HepG2 (cell line): Measurements from ENCODE around the gene PPARA. TPM values are rescaled to one million over a fixed set of nuclear protein-coding genes. Genes with fewer than 3 reads are reported as not detected.

Source experiments
- ATAC-seq: fragments of 200-7000 bp; cut with Tn5 transposase; 3 replicates; pipeline ENCODE4 v1.9.1; 2020; ENCODE audit warnings: mild to moderate bottlenecking, moderate library complexity
- BruUV-seq: library from RNA; stranded (reverse); fragments of 400-500 nt; replicated peaks from 2 replicates; lab custom pipeline; 2021; lab: Mats Ljungman, UMichigan
- CTCF ChIA-PET: fragments of 300-600 bp; formaldehyde crosslinking; extraction: SDS; loops from one replicate; lab custom pipeline; 2021; ENCODE audit warnings: low total read pairs, inconsistent platforms, low intra/inter-chr PET ratio; lab: Yijun Ruan, JAX
- POLR2A ChIA-PET: fragments of 350-600 bp; sonication (Branson Sonifier 250); formaldehyde crosslinking; loops from one replicate; lab custom pipeline; 2020; ENCODE audit warnings: antibody characterized with exemption, inconsistent platforms; lab: Yijun Ruan, JAX
- DNase-seq: peaks from one replicate; pipeline ENCODE4 v3.0.0-alpha.2; 2015; ENCODE audit warnings: low spot score
- FAIRE-seq: peaks from 3 replicates; lab custom pipeline; 2011; peaks lifted over from hg19 to GRCh38; lab: Jason Lieb, UNC
- H2AFZ ChIP-seq: one replicate; pipeline ENCODE4 v1.6.1; 2011; ENCODE audit warnings: low read length, inconsistent platforms
- H3K27ac ChIP-seq: fragments of 300-600 bp; 3 replicates; pipeline ENCODE4 v1.8.0; 2011; ENCODE audit warnings: mixed run types, mild to moderate bottlenecking, mixed read lengths, low read length, inconsistent platforms; ENCODE audit not compliant: insufficient read depth; ENCODE audit errors: extremely low read length
- H3K27me3 ChIP-seq, 2 experiments: fragments of 200-600 bp in 1 of 2; 2 replicates in 1 of 2; 3 replicates in 1 of 2; pipeline versions ENCODE4 v1.6.0 to v1.8.0; 2011; ENCODE audit warnings: low read length in 2 of 2, mild to moderate bottlenecking in 2 of 2, moderate library complexity in 2 of 2, inconsistent platforms in 1 of 2; ENCODE audit not compliant: insufficient read depth in 2 of 2, control insufficient read depth in 1 of 2
- H3K36me3 ChIP-seq, 2 experiments: fragments of 200-600 bp in 1 of 2; replicated peaks in 1 of 2; 2 replicates in 1 of 2; 3 replicates in 1 of 2; pipeline versions ENCODE4 v1.5.1 to v1.8.0; 2011; ENCODE audit warnings: low read length in 2 of 2, inconsistent platforms in 1 of 2; ENCODE audit not compliant: insufficient read depth in 2 of 2, control insufficient read depth in 1 of 2
- H3K4me1 ChIP-seq: 2 replicates; pipeline ENCODE4 v1.5.1; 2012; ENCODE audit warnings: low read length, inconsistent platforms; ENCODE audit not compliant: insufficient read depth
- H3K4me2 ChIP-seq: 2 replicates; pipeline ENCODE4 v1.6.0; 2011; ENCODE audit warnings: low read depth, low read length, inconsistent platforms
- H3K4me3 ChIP-seq, 3 experiments: fragments of 200-600 bp in 1 of 3; sonication (generic), shearing (Covaris generic) in 1 of 3; replicated peaks in 1 of 3; 2 replicates each; pipeline ENCODE4 v1.5.1; 2011 to 2016; ENCODE audit warnings: low read length in 3 of 3, inconsistent platforms in 2 of 3, low read depth in 2 of 3, mild to moderate bottlenecking in 2 of 3, control low read depth in 1 of 3, mixed read lengths in 1 of 3; ENCODE audit not compliant: insufficient read depth in 1 of 3
- H3K79me2 ChIP-seq: one replicate; pipeline ENCODE4 v1.6.1; 2011; ENCODE audit warnings: low read length, inconsistent platforms; ENCODE audit not compliant: insufficient read depth
- H3K9ac ChIP-seq: 2 replicates; pipeline ENCODE4 v1.6.0; 2011; ENCODE audit warnings: mild to moderate bottlenecking, low read depth, low read length, inconsistent platforms; ENCODE audit not compliant: insufficient read depth
- H3K9me3 ChIP-seq: 2 replicates; pipeline ENCODE4 v1.5.1; 2012; ENCODE audit warnings: mild to moderate bottlenecking, low read length
- H4K20me1 ChIP-seq: 2 replicates; pipeline ENCODE4 v1.6.0; 2011; ENCODE audit warnings: inconsistent platforms, mild to moderate bottlenecking, low read length, moderate library complexity; ENCODE audit not compliant: insufficient read depth
- CHD4 ChIP-seq: fragments of 200-600 bp; sonication (generic); IDR thresholded peaks from 2 replicates; pipeline ENCODE4 v1.7.0; 2017; ENCODE audit warnings: mild to moderate bottlenecking, low read length, borderline replicate concordance
- NBN ChIP-seq: fragments of 450-650 bp; conservative IDR thresholded peaks from 2 replicates; pipeline ENCODE4 v1.6.1; 2017
- RELA ChIP-seq: sonication (generic); formaldehyde crosslinking; IDR thresholded peaks from 2 replicates; pipeline ENCODE4 v1.4.0; 2020; ENCODE audit warnings: missing genetic modification reagents
- SAP130 ChIP-seq: IDR thresholded peaks from 2 replicates; pipeline ENCODE4 v1.6.1; 2016; ENCODE audit warnings: low read depth
- TBX3 ChIP-seq: fragments of 450-650 bp; IDR thresholded peaks from 2 replicates; pipeline ENCODE4 v1.6.1; 2017; ENCODE audit warnings: antibody characterized with exemption, mild to moderate bottlenecking, inconsistent platforms, borderline replicate concordance
- ZNF564 ChIP-seq: sonication (generic); formaldehyde crosslinking; IDR thresholded peaks from 2 replicates; pipeline ENCODE4 v1.8.1; 2023; ENCODE audit warnings: mild to moderate bottlenecking, missing genetic modification reagents
- ZNF572 ChIP-seq: sonication (generic); formaldehyde crosslinking; IDR thresholded peaks from 2 replicates; pipeline ENCODE4 v1.5.1; 2020; ENCODE audit warnings: mild to moderate bottlenecking, missing genetic modification reagents
- ZNF777 ChIP-seq: sonication (generic); formaldehyde crosslinking; IDR thresholded peaks from 2 replicates; pipeline ENCODE4 v1.4.0; 2020; ENCODE audit warnings: missing genetic modification reagents
- WGBS: methylation state at CpG from one replicate; pipeline ENCODE4 v1.1.6; 2017; ENCODE audit warnings: low lambda C conversion rate; 5-methylcytosine and 5-hydroxymethylcytosine counted together
- in situ Hi-C: cut with HindIII; loops from 2 replicates; pipeline ENCODE4 v1.10.0; 2017; ENCODE audit warnings: low pct_unique_long_range_greater_than_20kb; ENCODE audit not compliant: extremely low pct_ligation_motif_present
- intact Hi-C: fragments of 100-400 bp; cut with micrococcal nuclease; formaldehyde crosslinking; loops from one replicate; pipeline ENCODE4 v1.10.0; 2022; ENCODE audit not compliant: unreplicated experiment
- polyA plus RNA-seq, 8 experiments: library from polyadenylated mRNA; depleted of rRNA in 3 of 8; stranded (reverse) in 7 of 8; unstranded in 1 of 8; fragments of >200 nt; fragmentation: Illumina TruSeq in 4 of 8; extraction: Trizol in 4 of 8; gene quantifications; 2 replicates each; pipeline versions ENCODE4 v1.2.1 to v1.2.3, GENCODE V29; 2011 to 2016; ENCODE audit warnings: low read depth in 4 of 8, missing spikeins in 1 of 8, mixed read lengths in 1 of 8; ENCODE audit not compliant: insufficient read depth in 1 of 8
- total RNA-seq, 5 experiments: library from RNA; depleted of rRNA; stranded (reverse); fragments of >200 nt; fragmentation: Illumina TruSeq; extraction: Trizol; gene quantifications; 2 replicates each; pipeline ENCODE4 v1.2.3, GENCODE V29; 2016; ENCODE audit warnings: low read depth in 1 of 5
- TF ChIP-seq, protein P1 (sequence below): sonication (generic); formaldehyde crosslinking; IDR thresholded peaks from 2 replicates; pipeline ENCODE4 v1.8.1; 2022; ENCODE audit warnings: low read depth, mild to moderate bottlenecking, missing genetic modification reagents
- TF ChIP-seq, protein P2 (sequence below): sonication (generic); formaldehyde crosslinking; IDR thresholded peaks from 2 replicates; pipeline ENCODE4 v1.5.1; 2020; ENCODE audit warnings: mild to moderate bottlenecking, missing genetic modification reagents, moderate library complexity
- TF ChIP-seq, protein P3 (sequence below): IDR thresholded peaks from 2 replicates; pipeline ENCODE4 v1.6.1; 2012; ENCODE audit warnings: low read length, improper control_type of control experiment
- TF ChIP-seq, protein P4 (sequence below): sonication (generic); formaldehyde crosslinking; IDR thresholded peaks from 2 replicates; pipeline ENCODE4 v1.8.0; 2022; ENCODE audit warnings: mild to moderate bottlenecking, missing genetic modification reagents; ENCODE audit not compliant: insufficient replicate concordance
- TF ChIP-seq, protein P5 (sequence below): sonication (generic); formaldehyde crosslinking; IDR thresholded peaks from 2 replicates; pipeline ENCODE4 v1.8.1; 2023; ENCODE audit warnings: mild to moderate bottlenecking, moderate library complexity, missing genetic modification reagents

The PPARA gene
- total and polyA plus RNA-seq, 2 of the 13 experiments (the other 11 are each of a cell fraction or from before 2014, with no cell fraction given): 18.2 to 24.7 TPM

DNA sequence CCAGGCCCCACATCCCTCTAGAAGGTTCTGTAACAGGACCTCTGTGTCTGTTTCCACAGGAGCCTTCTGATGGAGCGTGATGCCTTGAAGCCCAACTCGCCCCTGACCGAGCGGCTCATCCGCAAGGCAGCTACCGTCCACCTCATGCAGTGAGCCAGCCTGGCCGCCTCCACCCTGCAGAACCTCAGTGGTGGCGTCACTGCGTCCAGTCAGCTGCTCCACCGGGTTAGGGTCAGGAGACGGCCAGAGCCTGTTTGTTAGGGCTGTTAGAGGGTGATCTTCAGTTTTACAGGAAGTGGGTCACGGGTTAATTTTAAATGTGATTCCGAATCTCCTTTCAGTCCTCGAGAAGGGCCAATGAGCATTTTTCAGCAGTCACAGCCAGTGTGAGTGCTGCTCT, 142.4 kb downstream of the PPARA start:
- in situ Hi-C loops: no loop called here
- no peak overlapping the region for H2AFZ ChIP-seq
- H3K4me2 ChIP-seq: no peak overlapping the region
- no peaks in the 10 kb centered on the region for H4K20me1 ChIP-seq
- DNase-seq: no peak
- intact Hi-C loops: no loop called here
- 100% methylated on average over 5 of the region's 14 CpGs for WGBS
- no peak for FAIRE-seq
- ATAC-seq: no peak
- ChIA-PET CTCF (no interaction called here), POLR2A (no interaction called here)
- H3K27me3 ChIP-seq: no peaks in the 10 kb centered on the region; a peak in 1 of 5 replicates
- H3K36me3 ChIP-seq: peaks cover 24 to 47% of the 10 kb centered on the region in 2 experiments
- TF ChIP-seq, protein P1, sequence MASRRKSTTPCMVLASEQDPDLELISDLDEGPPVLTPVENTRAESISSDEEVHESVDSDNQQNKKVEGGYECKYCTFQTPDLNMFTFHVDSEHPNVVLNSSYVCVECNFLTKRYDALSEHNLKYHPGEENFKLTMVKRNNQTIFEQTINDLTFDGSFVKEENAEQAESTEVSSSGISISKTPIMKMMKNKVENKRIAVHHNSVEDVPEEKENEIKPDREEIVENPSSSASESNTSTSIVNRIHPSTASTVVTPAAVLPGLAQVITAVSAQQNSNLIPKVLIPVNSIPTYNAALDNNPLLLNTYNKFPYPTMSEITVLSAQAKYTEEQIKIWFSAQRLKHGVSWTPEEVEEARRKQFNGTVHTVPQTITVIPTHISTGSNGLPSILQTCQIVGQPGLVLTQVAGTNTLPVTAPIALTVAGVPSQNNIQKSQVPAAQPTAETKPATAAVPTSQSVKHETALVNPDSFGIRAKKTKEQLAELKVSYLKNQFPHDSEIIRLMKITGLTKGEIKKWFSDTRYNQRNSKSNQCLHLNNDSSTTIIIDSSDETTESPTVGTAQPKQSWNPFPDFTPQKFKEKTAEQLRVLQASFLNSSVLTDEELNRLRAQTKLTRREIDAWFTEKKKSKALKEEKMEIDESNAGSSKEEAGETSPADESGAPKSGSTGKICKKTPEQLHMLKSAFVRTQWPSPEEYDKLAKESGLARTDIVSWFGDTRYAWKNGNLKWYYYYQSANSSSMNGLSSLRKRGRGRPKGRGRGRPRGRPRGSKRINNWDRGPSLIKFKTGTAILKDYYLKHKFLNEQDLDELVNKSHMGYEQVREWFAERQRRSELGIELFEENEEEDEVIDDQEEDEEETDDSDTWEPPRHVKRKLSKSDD: no peak
- TF ChIP-seq, protein P2, sequence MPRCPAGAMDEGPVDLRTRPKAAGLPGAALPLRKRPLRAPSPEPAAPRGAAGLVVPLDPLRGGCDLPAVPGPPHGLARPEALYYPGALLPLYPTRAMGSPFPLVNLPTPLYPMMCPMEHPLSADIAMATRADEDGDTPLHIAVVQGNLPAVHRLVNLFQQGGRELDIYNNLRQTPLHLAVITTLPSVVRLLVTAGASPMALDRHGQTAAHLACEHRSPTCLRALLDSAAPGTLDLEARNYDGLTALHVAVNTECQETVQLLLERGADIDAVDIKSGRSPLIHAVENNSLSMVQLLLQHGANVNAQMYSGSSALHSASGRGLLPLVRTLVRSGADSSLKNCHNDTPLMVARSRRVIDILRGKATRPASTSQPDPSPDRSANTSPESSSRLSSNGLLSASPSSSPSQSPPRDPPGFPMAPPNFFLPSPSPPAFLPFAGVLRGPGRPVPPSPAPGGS: no peak
- TF ChIP-seq, protein P3, sequence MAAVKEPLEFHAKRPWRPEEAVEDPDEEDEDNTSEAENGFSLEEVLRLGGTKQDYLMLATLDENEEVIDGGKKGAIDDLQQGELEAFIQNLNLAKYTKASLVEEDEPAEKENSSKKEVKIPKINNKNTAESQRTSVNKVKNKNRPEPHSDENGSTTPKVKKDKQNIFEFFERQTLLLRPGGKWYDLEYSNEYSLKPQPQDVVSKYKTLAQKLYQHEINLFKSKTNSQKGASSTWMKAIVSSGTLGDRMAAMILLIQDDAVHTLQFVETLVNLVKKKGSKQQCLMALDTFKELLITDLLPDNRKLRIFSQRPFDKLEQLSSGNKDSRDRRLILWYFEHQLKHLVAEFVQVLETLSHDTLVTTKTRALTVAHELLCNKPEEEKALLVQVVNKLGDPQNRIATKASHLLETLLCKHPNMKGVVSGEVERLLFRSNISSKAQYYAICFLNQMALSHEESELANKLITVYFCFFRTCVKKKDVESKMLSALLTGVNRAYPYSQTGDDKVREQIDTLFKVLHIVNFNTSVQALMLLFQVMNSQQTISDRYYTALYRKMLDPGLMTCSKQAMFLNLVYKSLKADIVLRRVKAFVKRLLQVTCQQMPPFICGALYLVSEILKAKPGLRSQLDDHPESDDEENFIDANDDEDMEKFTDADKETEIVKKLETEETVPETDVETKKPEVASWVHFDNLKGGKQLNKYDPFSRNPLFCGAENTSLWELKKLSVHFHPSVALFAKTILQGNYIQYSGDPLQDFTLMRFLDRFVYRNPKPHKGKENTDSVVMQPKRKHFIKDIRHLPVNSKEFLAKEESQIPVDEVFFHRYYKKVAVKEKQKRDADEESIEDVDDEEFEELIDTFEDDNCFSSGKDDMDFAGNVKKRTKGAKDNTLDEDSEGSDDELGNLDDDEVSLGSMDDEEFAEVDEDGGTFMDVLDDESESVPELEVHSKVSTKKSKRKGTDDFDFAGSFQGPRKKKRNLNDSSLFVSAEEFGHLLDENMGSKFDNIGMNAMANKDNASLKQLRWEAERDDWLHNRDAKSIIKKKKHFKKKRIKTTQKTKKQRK: no peak
- TF ChIP-seq NBN (no peak), SAP130 (CRISPR knock-in tag) (no peak), TBX3 (no peak), ZNF777 (CRISPR knock-in tag) (no peak), CHD4 (no peak), RELA (no peak), ZNF564 (no peak), ZNF572 (no peak)
- TF ChIP-seq, protein P4, sequence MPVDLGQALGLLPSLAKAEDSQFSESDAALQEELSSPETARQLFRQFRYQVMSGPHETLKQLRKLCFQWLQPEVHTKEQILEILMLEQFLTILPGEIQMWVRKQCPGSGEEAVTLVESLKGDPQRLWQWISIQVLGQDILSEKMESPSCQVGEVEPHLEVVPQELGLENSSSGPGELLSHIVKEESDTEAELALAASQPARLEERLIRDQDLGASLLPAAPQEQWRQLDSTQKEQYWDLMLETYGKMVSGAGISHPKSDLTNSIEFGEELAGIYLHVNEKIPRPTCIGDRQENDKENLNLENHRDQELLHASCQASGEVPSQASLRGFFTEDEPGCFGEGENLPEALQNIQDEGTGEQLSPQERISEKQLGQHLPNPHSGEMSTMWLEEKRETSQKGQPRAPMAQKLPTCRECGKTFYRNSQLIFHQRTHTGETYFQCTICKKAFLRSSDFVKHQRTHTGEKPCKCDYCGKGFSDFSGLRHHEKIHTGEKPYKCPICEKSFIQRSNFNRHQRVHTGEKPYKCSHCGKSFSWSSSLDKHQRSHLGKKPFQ (CRISPR knock-in tag): no peak
- TF ChIP-seq, protein P5, sequence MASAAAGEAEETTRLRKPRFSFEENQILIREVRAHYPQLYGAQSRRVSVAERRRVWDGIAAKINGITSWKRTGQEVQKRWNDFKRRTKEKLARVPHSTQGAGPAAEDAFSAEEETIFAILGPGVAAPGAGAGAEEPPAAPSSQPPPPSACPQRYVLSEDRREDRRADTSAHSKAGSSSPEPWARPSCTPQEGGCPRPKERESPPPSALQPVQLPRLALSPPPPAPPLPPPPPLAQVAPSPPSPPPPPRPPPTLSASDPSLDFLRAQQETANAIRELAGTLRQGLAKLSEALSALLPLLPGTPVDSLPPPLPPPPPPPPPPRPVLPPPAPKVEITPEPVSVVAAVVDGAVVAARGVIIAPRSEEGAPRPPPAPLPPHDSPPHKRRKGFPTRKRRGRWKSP (CRISPR knock-in tag): no peak
- H3K4me1 ChIP-seq: peaks cover 16% of the 10 kb centered on the region
- H3K9ac ChIP-seq: no peak overlapping the region
- no peak overlapping the region for H3K27ac ChIP-seq
- no peaks in the 10 kb centered on the region for H3K9me3 ChIP-seq
- BruUV-seq: no TSS peak
- H3K79me2 ChIP-seq: peaks cover 5% of the 10 kb centered on the region
- H3K4me3 ChIP-seq: no peak overlapping the region
